IPS-20b (cell line): ENCODE data around the gene METTL27.
A peak's percentile ranks its signal among the peaks of the same experiment; 100 is the strongest.
"Not testable (repeated sequence)": the region's sequence is repeated elsewhere in the genome, so short reads cannot be mapped to it uniquely, and the experiment has no call there.

Experiments
- H3K27ac ChIP-seq: one replicate; pipeline ENCODE4 v1.5.1; 2013; ENCODE audit warnings: low read length
- H3K27me3 ChIP-seq: 2 replicates; pipeline ENCODE4 v1.6.1; 2013; ENCODE audit warnings: mild to moderate bottlenecking, low read length, inconsistent platforms; ENCODE audit not compliant: insufficient read depth
- H3K36me3 ChIP-seq: 2 replicates; pipeline ENCODE4 v1.6.1; 2013; ENCODE audit warnings: low read depth, mild to moderate bottlenecking, inconsistent platforms, low read length, moderate library complexity; ENCODE audit not compliant: insufficient read depth
- H3K4me1 ChIP-seq: 2 replicates; pipeline ENCODE4 v1.6.1; 2013; ENCODE audit warnings: mild to moderate bottlenecking, control low read depth, inconsistent platforms, low read length, moderate library complexity; ENCODE audit not compliant: insufficient read depth
- H3K4me3 ChIP-seq: 2 replicates; pipeline ENCODE4 v1.5.1; 2013; ENCODE audit warnings: mild to moderate bottlenecking, low read length, inconsistent platforms
- H3K9ac ChIP-seq: 2 replicates; pipeline ENCODE4 v1.6.1; 2013; ENCODE audit warnings: low read depth, mild to moderate bottlenecking, inconsistent platforms, low read length, moderate library complexity
- H3K9me3 ChIP-seq: 2 replicates; pipeline ENCODE4 v1.6.1; 2013; ENCODE audit warnings: mild to moderate bottlenecking, low read depth, low read length, inconsistent platforms; ENCODE audit not compliant: insufficient read depth

The METTL27 gene

GRCh38 chr7:73842067-73842976, at the start of gene METTL27:
Gene METTL27, minus strand, starts transcription at chr7:73842516. Its CDS starts 376 bp downstream, at chr7:73842140.
- H3K27me3 ChIP-seq = no peaks in the 10 kb centered on the region
- H3K9me3 ChIP-seq = no peaks in the 10 kb centered on the region
- H3K9ac ChIP-seq = peak within 1 kb of the TSS; percentile 79
- H3K4me1 ChIP-seq = no peaks in the 10 kb centered on the region
- H3K4me3 ChIP-seq = peak within 1 kb of the TSS; percentile 84
- peak within 1 kb of the TSS; percentile 22 for H3K27ac ChIP-seq
- H3K36me3 ChIP-seq = no peaks in the 10 kb centered on the region

DNA sequence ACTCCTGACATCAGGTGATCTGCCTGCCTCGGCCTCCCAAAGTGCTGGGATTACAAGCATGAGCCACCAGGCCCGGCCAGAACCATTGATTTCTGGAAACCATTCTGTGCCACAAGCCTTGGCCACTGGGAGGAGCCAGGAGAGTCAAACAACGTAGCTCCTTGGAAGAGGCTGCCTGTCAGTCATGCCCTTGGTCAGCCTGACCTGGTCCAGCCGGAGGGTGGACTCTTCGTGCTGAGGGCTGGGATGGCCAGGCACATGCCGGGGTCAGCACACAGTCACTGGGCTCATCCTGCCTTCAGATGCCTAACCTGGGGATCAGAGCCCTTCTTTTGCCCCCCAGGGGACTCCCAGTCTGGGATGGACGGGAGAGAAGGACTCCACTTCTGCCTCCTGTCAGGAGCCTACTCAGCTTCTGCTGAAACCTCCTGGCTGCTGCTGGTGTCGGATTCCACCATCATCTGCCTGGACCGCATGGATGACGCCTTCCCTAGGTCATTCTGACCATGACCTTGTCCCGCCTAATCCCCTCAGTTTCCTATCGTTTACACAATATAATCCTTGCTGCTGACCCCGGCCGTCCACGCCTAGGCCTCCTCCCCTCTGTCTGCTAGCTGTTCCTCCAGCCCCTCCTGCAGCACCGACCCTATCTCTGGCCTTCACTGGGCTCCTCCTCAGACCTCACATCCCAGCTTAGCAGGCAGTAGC, 49.0 kb upstream of the METTL27 start:
- H3K4me3 ChIP-seq = no peak overlapping the region
- no peaks in the 10 kb centered on the region for H3K36me3 ChIP-seq
- no peak overlapping the region for H3K27ac ChIP-seq
- H3K9me3 ChIP-seq = peaks cover 8% of the 10 kb centered on the region
- peaks cover 12% of the 10 kb centered on the region for H3K27me3 ChIP-seq
- no peaks in the 10 kb centered on the region for H3K4me1 ChIP-seq
- H3K9ac ChIP-seq = no peak overlapping the region

- H3K36me3 ChIP-seq = no peaks in the 10 kb centered on the region
- no peak overlapping the region for H3K4me3 ChIP-seq
- H3K27me3 ChIP-seq = peaks cover 12% of the 10 kb centered on the region
- no peaks in the 10 kb centered on the region for H3K4me1 ChIP-seq
- H3K9ac ChIP-seq = no peak overlapping the region
- peaks cover 2% of the 10 kb centered on the region for H3K9me3 ChIP-seq
- H3K27ac ChIP-seq = no peak overlapping the region
Measured at GRCh38 chr7:73890555-73891147, 48.3 kb upstream of the METTL27 start.

- H3K27me3 ChIP-seq = peaks cover 12% of the 10 kb centered on the region
Measured at GRCh38 chr7:73888959-73889358, 46.6 kb upstream of the METTL27 start.

DNA sequence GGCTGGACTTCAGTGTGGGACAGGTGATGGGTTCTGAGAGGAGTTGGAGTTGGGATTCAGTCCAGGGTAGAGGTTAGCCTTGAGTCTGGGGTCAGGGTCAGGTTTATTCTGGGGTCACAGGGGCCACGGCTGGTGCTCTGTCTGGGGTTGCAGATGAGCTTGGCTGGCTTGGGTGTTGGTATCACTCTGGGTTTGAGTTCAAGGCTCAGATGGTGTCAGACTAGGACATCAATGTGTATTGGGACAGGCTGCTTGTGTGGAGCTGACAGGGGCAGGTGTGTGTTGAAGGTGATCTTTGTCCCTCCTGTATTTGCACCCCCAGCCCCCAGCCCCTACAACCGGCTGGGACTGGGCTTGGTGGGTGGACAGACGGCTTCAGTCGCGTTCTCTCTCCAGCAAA, 45.4 kb upstream of the METTL27 start:
- Histone ChIP-seq H3K4me1 (no peaks in the 10 kb centered on the region), H3K9me3 (no peaks in the 10 kb centered on the region), H3K27me3 (peaks cover 12% of the 10 kb centered on the region), H3K4me3 (no peak overlapping the region), H3K9ac (no peak overlapping the region), H3K27ac (no peak overlapping the region), H3K36me3 (no peaks in the 10 kb centered on the region)

More at GRCh38 chr7:73888959-73889358, 46.6 kb upstream of the METTL27 start:
- Histone ChIP-seq H3K4me1 (no peaks in the 10 kb centered on the region), H3K9ac (no peak overlapping the region), H3K27ac (no peak overlapping the region), H3K9me3 (no peaks in the 10 kb centered on the region), H3K36me3 (no peaks in the 10 kb centered on the region), H3K4me3 (no peak overlapping the region)

DNA sequence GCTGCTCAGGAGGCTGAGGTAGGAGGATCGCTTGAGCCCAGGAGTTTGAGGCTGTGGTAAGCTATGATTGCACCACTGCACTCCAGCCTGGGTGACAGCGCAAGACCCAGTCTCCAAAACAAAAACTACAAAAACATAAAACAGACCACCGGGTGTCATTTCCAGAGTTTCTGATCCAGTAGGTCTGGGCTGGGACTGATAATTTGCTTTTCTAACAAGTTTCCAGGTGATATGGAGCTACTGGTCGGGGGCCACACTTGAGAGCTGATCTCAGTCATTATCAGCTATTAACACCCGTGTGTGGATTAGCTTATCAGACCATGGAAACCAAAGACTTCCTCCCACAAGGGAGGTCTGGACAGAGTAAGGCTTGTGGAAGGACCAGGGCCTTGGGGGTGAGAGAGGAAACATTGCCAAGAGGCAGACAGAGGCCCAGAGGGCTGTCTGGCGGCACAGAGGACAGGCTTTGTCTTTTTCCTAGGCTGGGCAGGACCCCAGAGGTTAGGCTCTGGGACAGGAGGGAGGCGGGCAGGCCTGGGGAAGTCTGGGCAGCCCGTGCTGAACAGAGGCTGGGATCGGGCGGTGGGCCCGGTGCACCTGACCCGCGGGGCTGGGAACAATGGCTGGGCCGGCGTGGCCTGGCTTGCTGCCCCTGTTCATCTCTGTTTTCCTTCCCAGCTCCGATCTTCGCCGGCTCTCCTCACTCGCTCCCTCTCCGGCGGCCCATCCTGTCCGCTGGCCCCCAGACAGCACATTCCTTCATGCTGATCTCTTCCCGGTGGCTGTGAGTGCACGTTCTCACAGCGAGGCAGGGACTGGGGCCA, 43.9 kb upstream of the METTL27 start:
- H3K27me3 ChIP-seq = peaks cover 12% of the 10 kb centered on the region
- no peaks in the 10 kb centered on the region for H3K36me3 ChIP-seq
- H3K4me3 ChIP-seq = no peak overlapping the region
- no peak overlapping the region for H3K9ac ChIP-seq
- H3K9me3 ChIP-seq = no peaks in the 10 kb centered on the region
- H3K4me1 ChIP-seq = no peaks in the 10 kb centered on the region
- no peak overlapping the region for H3K27ac ChIP-seq

DNA sequence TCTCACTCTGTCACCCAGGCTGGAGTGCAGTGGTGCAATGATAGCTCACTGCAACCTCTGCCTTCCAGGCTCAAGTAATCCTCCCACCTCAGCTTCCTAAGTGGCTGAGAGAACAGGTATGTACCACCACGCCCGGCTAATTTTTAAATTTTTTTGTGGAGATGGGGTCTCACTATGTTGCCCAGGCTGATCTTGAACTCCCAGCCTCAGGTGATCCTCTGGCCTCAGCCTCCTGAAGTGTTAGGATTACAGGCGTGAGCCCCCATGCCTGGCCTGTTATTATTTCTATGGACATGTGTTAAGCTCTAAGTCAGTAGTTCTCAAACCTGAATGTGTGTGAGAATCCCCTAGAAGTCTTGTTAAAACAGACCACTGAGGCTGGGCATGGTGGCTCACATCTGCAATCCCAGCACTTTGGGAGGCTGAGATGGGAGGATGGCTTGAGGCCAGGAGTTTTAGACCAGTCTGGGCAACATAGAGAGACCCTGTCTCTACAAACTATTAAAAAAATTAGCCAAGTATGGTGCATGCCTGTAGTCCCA, 43.2 kb upstream of the METTL27 start:
- Histone ChIP-seq H3K9ac (no peak overlapping the region), H3K36me3 (no peaks in the 10 kb centered on the region), H3K4me1 (no peaks in the 10 kb centered on the region), H3K4me3 (no peak overlapping the region), H3K27me3 (peaks cover 12% of the 10 kb centered on the region), H3K27ac (no peak overlapping the region), H3K9me3 (no peaks in the 10 kb centered on the region)

- peaks cover 12% of the 10 kb centered on the region for H3K27me3 ChIP-seq
- H3K9me3 ChIP-seq, H3K9ac ChIP-seq, H3K36me3 ChIP-seq, H3K27ac ChIP-seq, H3K4me3 ChIP-seq, H3K4me1 ChIP-seq: not testable (repeated sequence)
Measured at GRCh38 chr7:73884867-73885422, 42.6 kb upstream of the METTL27 start.

- Histone ChIP-seq H3K36me3 (no peaks in the 10 kb centered on the region), H3K9ac (no peak overlapping the region), H3K4me3 (no peak overlapping the region), H3K4me1 (no peaks in the 10 kb centered on the region), H3K27me3 (peaks cover 6% of the 10 kb centered on the region), H3K9me3 (no peaks in the 10 kb centered on the region), H3K27ac (no peak overlapping the region)
Measured at GRCh38 chr7:73882047-73882402, 39.7 kb upstream of the METTL27 start.

- Histone ChIP-seq H3K9ac (no peak overlapping the region), H3K27me3 (peaks cover under 1% of the 10 kb centered on the region; the same call in 1 of the 2 replicates), H3K27ac (no peak overlapping the region), H3K36me3 (no peaks in the 10 kb centered on the region), H3K4me1 (no peaks in the 10 kb centered on the region), H3K4me3 (no peak overlapping the region), H3K9me3 (no peaks in the 10 kb centered on the region)
Measured at GRCh38 chr7:73881352-73882046, 39.2 kb upstream of the METTL27 start.
